ENCODE measurements around the gene PRKAA1.
A peak's percentile ranks its signal among the peaks of the same experiment; 100 is the strongest.

The PRKAA1 gene

DNA sequence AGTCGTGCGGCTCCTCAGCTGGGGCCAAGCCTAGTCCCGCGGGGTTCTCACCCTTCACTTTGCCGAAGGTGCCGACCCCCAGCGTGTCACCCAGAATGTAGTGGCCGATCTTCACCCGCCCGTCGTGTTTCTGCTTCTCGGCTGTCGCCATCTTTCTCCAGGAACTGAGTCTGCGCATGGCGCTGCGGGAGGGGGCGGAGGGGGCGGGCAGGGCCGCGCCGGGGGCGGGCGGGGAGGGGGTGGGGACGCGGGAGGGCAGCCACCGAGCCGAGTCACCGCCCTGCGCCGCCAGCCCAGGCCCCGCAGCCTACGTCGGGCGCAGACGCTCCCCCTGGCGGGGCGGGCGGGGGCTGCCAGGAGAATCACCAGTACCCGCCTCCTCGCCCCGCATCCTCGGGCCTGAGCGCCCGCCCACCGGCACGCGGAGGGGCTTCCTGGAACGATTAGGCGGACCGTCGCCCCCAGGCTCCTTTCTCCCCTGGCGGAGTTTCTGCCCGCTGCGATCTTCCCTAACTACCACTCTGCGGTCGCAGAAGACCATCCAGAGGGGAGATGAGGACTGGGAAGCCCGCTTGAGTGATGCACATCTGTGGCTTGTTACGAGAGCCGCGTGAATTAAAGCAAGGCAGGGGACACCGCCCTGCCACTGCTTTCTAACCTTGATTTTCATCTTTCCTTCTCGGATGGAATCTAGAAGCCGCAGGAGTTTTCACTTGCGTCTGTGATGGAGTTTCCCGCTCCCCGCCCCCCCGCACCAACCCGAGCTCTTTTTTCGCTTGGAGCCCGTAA lies at the start of gene PRKAA1:
TSS of gene PRKAA1 (minus strand) at position 363 of the 789 bp plus-strand sequence. CDS start at position 178, 185 bp downstream.
- DNase-seq: peak; percentile 92

GRCh38 chr5:40847525-40847924 lies 49.4 kb upstream of the PRKAA1 start:
- DNase-seq: no peak

DNA sequence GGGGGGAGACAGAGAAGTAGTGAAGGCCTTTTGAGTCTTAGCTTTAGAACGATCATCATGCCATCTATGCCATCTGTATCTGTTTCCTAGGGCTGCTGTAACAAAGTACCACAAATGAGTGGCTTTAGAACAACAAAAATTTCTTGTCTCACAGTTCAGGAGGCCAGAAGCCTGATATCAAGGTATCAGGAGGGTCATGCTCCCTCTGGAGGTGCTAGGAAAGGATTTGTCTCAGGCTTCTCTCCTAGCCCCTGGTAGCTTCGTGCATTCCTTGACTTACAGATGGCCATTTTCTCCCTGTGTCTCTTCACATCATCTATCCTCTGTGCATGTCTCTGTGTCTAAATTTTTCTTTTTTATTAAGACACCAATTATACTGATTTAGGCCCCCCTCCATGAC lies 48.2 kb upstream of the PRKAA1 start:
- DNase-seq: no peak

GRCh38 chr5:40844565-40844964 lies 46.4 kb upstream of the PRKAA1 start:
- no peak for DNase-seq

DNA sequence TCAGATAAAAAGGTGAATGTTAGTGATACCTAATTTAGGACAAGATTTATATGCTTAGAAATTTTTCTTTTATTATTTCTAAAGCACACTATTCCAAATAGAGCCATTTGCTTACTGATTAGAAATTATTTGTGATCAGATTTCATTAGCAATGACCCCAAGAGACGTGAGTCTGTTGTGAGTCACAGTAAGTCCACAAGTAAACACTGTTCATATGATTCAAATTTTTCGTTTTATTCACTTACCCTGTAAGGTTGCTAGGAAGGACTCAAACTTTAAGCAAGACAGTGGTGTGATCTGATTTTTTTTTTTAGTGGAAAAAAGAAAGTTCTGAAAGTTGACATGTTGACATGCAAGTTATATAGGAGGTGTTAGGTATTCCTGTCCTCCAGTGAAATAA lies 44.2 kb upstream of the PRKAA1 start:
- no peak for DNase-seq

GRCh38 chr5:40841068-40841805 lies 43.1 kb upstream of the PRKAA1 start, which contains the start of gene CARD6:
Gene CARD6 (plus strand): TSS chr5:40841367. CDS start chr5:40841383, 16 bp downstream.
- DNase-seq: no peak

GRCh38 chr5:40838086-40838485 lies 39.9 kb upstream of the PRKAA1 start:
- DNase-seq: no peak

- peak; percentile 93 for DNase-seq
Observed at GRCh38 chr5:40834849-40835787, 36.9 kb upstream of the PRKAA1 start, which contains the start of gene RPL37. Gene RPL37 (minus strand): TSS chr5:40835222. CDS start chr5:40835185, 37 bp downstream.

DNA sequence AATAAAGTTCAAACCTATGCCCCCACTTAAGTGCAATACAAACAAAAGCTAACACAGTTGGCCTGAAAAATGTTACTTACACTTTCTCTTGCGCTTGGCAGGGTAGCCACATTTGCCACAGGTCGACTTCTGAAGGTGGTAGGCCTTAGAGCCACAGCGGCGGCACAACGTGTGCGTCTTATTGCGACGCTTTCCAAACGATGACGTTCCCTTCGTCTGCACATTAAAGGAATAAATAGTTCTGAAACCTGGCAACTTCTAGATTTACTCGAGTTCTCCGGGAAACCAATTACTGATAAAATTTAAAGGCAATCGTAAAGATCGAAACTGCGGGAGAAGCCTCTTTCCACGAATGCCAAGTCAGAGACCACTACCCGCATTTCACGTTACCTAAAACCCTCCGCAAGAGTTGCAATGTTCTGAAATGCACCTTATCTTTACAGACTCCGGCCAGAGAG lies 36.2 kb upstream of the PRKAA1 start:
- peak; percentile 73 for DNase-seq

- DNase-seq: no peak
Observed at GRCh38 chr5:40833712-40834229, 35.6 kb upstream of the PRKAA1 start.

GRCh38 chr5:40832345-40832744 lies 34.2 kb upstream of the PRKAA1 start:
- DNase-seq: no peak

GRCh38 chr5:40831346-40832210 lies 33.4 kb upstream of the PRKAA1 start:
- no peak for DNase-seq

DNA sequence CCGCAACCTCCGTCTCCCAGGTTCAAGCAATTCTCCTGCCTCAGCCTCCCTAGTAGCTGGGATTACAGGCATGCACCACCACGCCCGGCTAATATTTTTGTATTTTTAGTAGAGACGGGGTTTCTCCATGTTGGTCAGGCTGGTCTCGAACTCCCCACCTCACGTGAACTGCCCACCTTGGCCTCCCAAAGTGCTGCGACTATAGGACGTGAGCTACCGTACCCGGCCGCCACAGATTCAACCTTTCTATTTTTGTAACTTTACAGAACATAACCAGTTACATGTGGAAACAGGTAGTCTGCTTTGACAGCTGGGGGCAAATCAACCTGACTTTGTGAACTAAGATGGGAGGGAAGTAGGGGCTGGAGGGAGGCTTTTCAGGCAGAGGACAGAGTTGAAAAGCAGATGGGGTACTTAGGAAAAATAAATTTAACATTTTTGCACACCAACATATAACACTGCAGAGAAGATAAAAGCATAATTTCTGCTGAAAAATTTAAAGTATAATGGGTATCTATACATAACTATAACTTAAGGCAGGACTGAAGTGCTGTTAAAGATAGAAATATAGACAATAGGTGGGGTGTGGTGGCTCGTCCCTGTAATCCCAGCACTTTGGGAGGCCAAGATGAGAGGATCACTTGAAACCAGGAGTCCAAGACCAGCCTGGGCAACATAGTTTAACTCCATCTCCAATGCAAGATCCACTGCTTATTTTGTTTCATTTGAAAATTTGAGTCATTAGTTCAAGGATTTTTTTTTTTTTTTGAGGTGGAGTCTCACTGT lies 31.8 kb upstream of the PRKAA1 start:
- DNase-seq: no peak

GRCh38 chr5:40828690-40829661 lies 30.8 kb upstream of the PRKAA1 start:
- DNase-seq: no peak

- DNase-seq: no peak
Observed at GRCh38 chr5:40828021-40828631, 30.0 kb upstream of the PRKAA1 start.

DNA sequence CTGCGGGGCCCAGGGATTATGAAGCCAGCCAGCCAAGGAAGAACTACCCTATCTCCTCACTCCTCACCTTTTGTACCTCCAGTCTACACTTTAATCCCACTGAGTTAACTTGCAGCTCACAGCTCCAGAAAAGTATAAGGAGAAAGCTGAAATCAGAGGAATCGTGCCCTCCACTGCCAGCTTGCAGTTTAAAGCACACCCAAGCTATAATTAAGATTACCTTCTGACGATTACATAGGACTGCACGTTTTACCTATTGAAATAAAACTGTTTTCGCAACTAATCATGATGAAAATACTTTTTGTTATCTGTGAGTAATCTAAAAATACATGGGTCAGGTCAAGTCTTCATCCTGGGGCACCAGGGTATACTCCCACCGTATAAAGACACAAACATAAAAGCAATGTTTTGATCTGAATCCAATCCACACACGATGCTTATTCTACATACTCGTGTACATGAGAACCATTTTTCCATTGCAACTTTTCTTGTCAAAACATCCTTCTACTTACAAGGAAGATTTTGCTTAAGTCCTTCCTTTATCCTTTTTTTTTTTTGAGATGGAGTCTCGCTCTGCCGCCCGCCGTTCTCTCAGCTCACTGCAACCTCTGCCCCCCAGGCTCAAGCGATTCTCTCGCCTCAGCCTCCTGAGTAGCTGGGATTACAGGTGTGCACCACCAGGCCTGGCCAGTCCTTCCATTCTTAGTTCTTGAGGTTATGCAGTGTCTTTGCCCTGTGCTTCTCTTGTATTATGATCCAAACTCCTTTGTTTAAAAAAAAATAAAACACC lies 29.2 kb upstream of the PRKAA1 start:
- DNase-seq: no peak

- DNase-seq: no peak
Observed at GRCh38 chr5:40826489-40827187, 28.5 kb upstream of the PRKAA1 start.
